Endothelial cell of umbilical vein (primary cell): ENCODE measurements around the gene PRPF38B. TPM values are rescaled to one million over a fixed set of nuclear protein-coding genes. Genes with fewer than 3 reads are reported as not detected.

Experiments used
- BruUV-seq: library from RNA; stranded (reverse); fragments of 400-500 nt; replicated peaks from 2 replicates; lab custom pipeline; 2021; lab: Mats Ljungman, UMichigan
- CTCF ChIA-PET: fragments of 300-600, 350-600 bp; sonication (Branson Sonifier 250); formaldehyde crosslinking; loops from one replicate; lab custom pipeline; 2021; ENCODE audit warnings: antibody characterized with exemption, inconsistent platforms; lab: Charles Lee
- POLR2A ChIA-PET: fragments of 300-600, 350-600 bp; sonication (Branson Sonifier 250); formaldehyde crosslinking; loops from one replicate; lab custom pipeline; 2021; ENCODE audit warnings: antibody characterized with exemption, inconsistent platforms; lab: Charles Lee
- DNase-seq: peaks from one replicate; pipeline ENCODE4 v3.0.0-alpha.2; 2011; ENCODE audit warnings: low read depth, low spot score
- FAIRE-seq: peaks from 2 replicates; lab custom pipeline; 2011; peaks lifted over from hg19 to GRCh38; lab: Jason Lieb, UNC
- H2AFZ ChIP-seq: 2 replicates; pipeline ENCODE4 v1.6.0; 2012; ENCODE audit warnings: low read depth, low read length, control low read depth, inconsistent platforms
- H3K27ac ChIP-seq: 2 replicates; pipeline ENCODE4 v1.5.1; 2011; ENCODE audit warnings: low read depth, mild to moderate bottlenecking, control low read depth, low read length, moderate library complexity; ENCODE audit not compliant: insufficient read depth
- H3K27me3 ChIP-seq, 2 experiments: 2 replicates each; pipeline versions ENCODE4 v1.6.0 to v1.6.1; 2011; ENCODE audit warnings: low read length in 2 of 2, mixed read lengths in 1 of 2; ENCODE audit not compliant: control insufficient read depth in 2 of 2, insufficient read depth in 2 of 2
- H3K36me3 ChIP-seq, 2 experiments: 2 replicates in 1 of 2; 3 replicates in 1 of 2; pipeline ENCODE4 v1.5.1; 2011; ENCODE audit warnings: low read length in 2 of 2, mild to moderate bottlenecking in 1 of 2, moderate library complexity in 1 of 2; ENCODE audit not compliant: control insufficient read depth in 2 of 2, insufficient read depth in 2 of 2; ENCODE audit errors: extremely low read depth in 1 of 2
- H3K4me1 ChIP-seq: 3 replicates; pipeline ENCODE4 v1.5.1; 2011; ENCODE audit warnings: mild to moderate bottlenecking, low read length; ENCODE audit not compliant: control insufficient read depth, insufficient read depth; ENCODE audit errors: extremely low read depth
- H3K4me2 ChIP-seq: 2 replicates; pipeline ENCODE4 v1.6.1; 2011; ENCODE audit warnings: low read length, control low read depth, mixed read lengths; ENCODE audit not compliant: insufficient read depth
- H3K4me3 ChIP-seq, 3 experiments: fragments of 200-600 bp in 1 of 3; sonication (generic), shearing (Covaris generic) in 1 of 3; replicated peaks in 1 of 3; 2 replicates each; pipeline ENCODE4 v1.5.1; 2011 to 2016; ENCODE audit warnings: control low read depth in 3 of 3, low read length in 3 of 3, mild to moderate bottlenecking in 2 of 3, inconsistent platforms in 1 of 3, low read depth in 1 of 3, moderate library complexity in 1 of 3; ENCODE audit not compliant: insufficient read depth in 1 of 3
- H3K79me2 ChIP-seq: 2 replicates; pipeline ENCODE4 v1.6.0; 2012; ENCODE audit warnings: low read length, inconsistent platforms; ENCODE audit not compliant: control insufficient read depth, insufficient read depth
- H3K9ac ChIP-seq: replicated peaks from 2 replicates; pipeline ENCODE3; 2011; ENCODE audit warnings: low read length, control low read depth; ENCODE audit not compliant: insufficient read depth; ENCODE audit errors: extremely low read depth
- H3K9me1 ChIP-seq: replicated peaks from 3 replicates; pipeline ENCODE4 v1.6.0; 2011; ENCODE audit warnings: mild to moderate bottlenecking, low read length; ENCODE audit not compliant: control insufficient read depth, insufficient read depth; ENCODE audit errors: extremely low read depth
- H3K9me3 ChIP-seq: replicated peaks from 2 replicates; pipeline ENCODE4 v1.5.1; 2012; ENCODE audit warnings: low read length, inconsistent platforms; ENCODE audit not compliant: control insufficient read depth, insufficient read depth
- H4K20me1 ChIP-seq: replicated peaks from 2 replicates; pipeline ENCODE3; 2011; ENCODE audit warnings: mild to moderate bottlenecking, low read length; ENCODE audit not compliant: control insufficient read depth, insufficient read depth; ENCODE audit errors: extremely low read depth
- EZH2 ChIP-seq: IDR thresholded peaks from 2 replicates; pipeline ENCODE4 v1.6.1; 2012; ENCODE audit warnings: borderline replicate concordance, low read depth, mild to moderate bottlenecking, moderate library complexity, low read length, inconsistent platforms; ENCODE audit not compliant: severe bottlenecking
- FOS ChIP-seq: IDR thresholded peaks from 2 replicates; pipeline ENCODE4 v1.6.1; 2011; ENCODE audit warnings: mild to moderate bottlenecking, low read length, moderate library complexity, borderline replicate concordance; ENCODE audit not compliant: insufficient read depth
- GATA2 ChIP-seq: IDR thresholded peaks from 2 replicates; pipeline ENCODE4 v1.7.0; 2011; ENCODE audit warnings: low read depth, mild to moderate bottlenecking, moderate library complexity, mixed read lengths, low read length; ENCODE audit not compliant: insufficient read length, insufficient read depth
- JUN ChIP-seq: IDR thresholded peaks from 2 replicates; pipeline ENCODE4 v1.6.1; 2011; ENCODE audit warnings: borderline replicate concordance, low read depth; ENCODE audit not compliant: insufficient read length, insufficient read depth
- MAX ChIP-seq: IDR thresholded peaks from 2 replicates; pipeline ENCODE4 v1.6.1; 2011; ENCODE audit not compliant: insufficient read depth, insufficient read length
- MYC ChIP-seq: IDR thresholded peaks from one replicate; pipeline ENCODE4 v1.6.1; 2011; ENCODE audit warnings: mild to moderate bottlenecking, low read depth, low read length
- POLR2A ChIP-seq: IDR thresholded peaks from 2 replicates; pipeline ENCODE4 v1.6.1; 2012; ENCODE audit warnings: low read depth, mild to moderate bottlenecking, control low read depth, low read length
- POLR2AphosphoS5 ChIP-seq: IDR thresholded peaks from 2 replicates; pipeline ENCODE4 v1.6.1; 2012; ENCODE audit warnings: low read depth, mild to moderate bottlenecking, control low read depth, low read length, moderate library complexity; ENCODE audit not compliant: insufficient read depth
- dilution Hi-C: fragments of 300-500 bp; cut with MboI; formaldehyde crosslinking; loops from one replicate; pipeline ENCODE4 v1.15.0; 2019; ENCODE audit warnings: low sequenced_read_pairs; ENCODE audit not compliant: extremely low pct_ligation_motif_present
- intact Hi-C: fragments of 100-400 bp; cut with micrococcal nuclease; formaldehyde crosslinking; loops from one replicate; pipeline ENCODE4 v1.10.0; 2022
- polyA plus RNA-seq, 4 experiments: library from polyadenylated mRNA; depleted of rRNA in 3 of 4; stranded (reverse) in 3 of 4; unstranded in 1 of 4; fragments of >200 nt; gene quantifications; 2 replicates each; pipeline versions ENCODE4 v1.2.1 to v1.2.3, GENCODE V29; 2011 to 2012; ENCODE audit warnings: missing spikeins in 1 of 4
- total RNA-seq: library from RNA; stranded (reverse); gene quantifications from 2 replicates; pipeline ENCODE4 v1.2.3, GENCODE V29; 2021
- TF ChIP-seq, protein P1 (sequence below), 2 donors: IDR thresholded peaks; 1 replicate in 1 of 2; 2 replicates in 1 of 2; pipeline ENCODE4 v1.5.1; 2011; ENCODE audit warnings: low read length in 2 of 2, mild to moderate bottlenecking in 2 of 2, moderate library complexity in 2 of 2, control low read depth in 1 of 2, inconsistent platforms in 1 of 2, low read depth in 1 of 2; ENCODE audit not compliant: insufficient read depth in 1 of 2; ENCODE audit errors: extremely low read depth in 1 of 2

Gene PRPF38B
- total and polyA plus RNA-seq, 2 donors (not counting 3 experiments of a cell fraction or from before 2014, with no cell fraction given), result 19.3 to 46.6 TPM

- TF ChIP-seq GATA2 (no peak), FOS (no peak), POLR2AphosphoS5 (no peak), MAX (no peak), EZH2 (no peak), MYC (no peak), JUN (no peak), POLR2A (no peak)
- TF ChIP-seq, protein P1, sequence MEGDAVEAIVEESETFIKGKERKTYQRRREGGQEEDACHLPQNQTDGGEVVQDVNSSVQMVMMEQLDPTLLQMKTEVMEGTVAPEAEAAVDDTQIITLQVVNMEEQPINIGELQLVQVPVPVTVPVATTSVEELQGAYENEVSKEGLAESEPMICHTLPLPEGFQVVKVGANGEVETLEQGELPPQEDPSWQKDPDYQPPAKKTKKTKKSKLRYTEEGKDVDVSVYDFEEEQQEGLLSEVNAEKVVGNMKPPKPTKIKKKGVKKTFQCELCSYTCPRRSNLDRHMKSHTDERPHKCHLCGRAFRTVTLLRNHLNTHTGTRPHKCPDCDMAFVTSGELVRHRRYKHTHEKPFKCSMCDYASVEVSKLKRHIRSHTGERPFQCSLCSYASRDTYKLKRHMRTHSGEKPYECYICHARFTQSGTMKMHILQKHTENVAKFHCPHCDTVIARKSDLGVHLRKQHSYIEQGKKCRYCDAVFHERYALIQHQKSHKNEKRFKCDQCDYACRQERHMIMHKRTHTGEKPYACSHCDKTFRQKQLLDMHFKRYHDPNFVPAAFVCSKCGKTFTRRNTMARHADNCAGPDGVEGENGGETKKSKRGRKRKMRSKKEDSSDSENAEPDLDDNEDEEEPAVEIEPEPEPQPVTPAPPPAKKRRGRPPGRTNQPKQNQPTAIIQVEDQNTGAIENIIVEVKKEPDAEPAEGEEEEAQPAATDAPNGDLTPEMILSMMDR (IDR thresholded peaks at IDR 0.05; ENCODE audit: extremely low read depth in 1 of 2, insufficient read depth in 1 of 2, low read depth in 1 of 2, low read length in 2 of 2), result no peak
- Histone ChIP-seq H4K20me1 (no peaks in the 10 kb centered on the region), H3K4me2 (no peak overlapping the region), H3K27me3 (peaks cover 3 to 16% of the 10 kb centered on the region in 2 experiments), H3K9me3 (no peaks in the 10 kb centered on the region), H3K36me3 (no peaks in the 10 kb centered on the region), H2AFZ (no peak overlapping the region), H3K9ac (no peak overlapping the region), H3K4me3 (no peak overlapping the region), H3K27ac (no peak overlapping the region), H3K4me1 (no peaks in the 10 kb centered on the region), H3K9me1 (no peaks in the 10 kb centered on the region), H3K79me2 (no peaks in the 10 kb centered on the region)
- no TSS peak for BruUV-seq
- intact Hi-C loops, result no loop called here
- DNase-seq (no peak), FAIRE-seq (no peak)
- ChIA-PET CTCF (interaction anchor here (0.8 kb wide), 1 partner anchor 9 kb away, joined by 4 read pairs; no protein-coding TSS in a partner anchor), POLR2A (no interaction called here)
- dilution Hi-C loops, result no loop called here
These were observed 40.3 kb downstream of the PRPF38B start for GRCh38 chr1:108732398-108732797.
